SK-N-SH (cell line): ENCODE data around the gene KAT2A. TPM values are rescaled to one million over a fixed set of nuclear protein-coding genes. Genes with fewer than 3 reads are reported as not detected.

Experiments
- CTCF ChIA-PET: fragments of 300-600, 350-600 bp; formaldehyde crosslinking; extraction: SDS; loops from one replicate; lab custom pipeline; 2021; lab: Yijun Ruan, JAX
- POLR2A ChIA-PET: fragments of 350-600 bp; sonication (Branson Sonifier 250); formaldehyde crosslinking; extraction: SDS; loops from one replicate; lab custom pipeline; 2020; ENCODE audit warnings: antibody characterized with exemption, inconsistent platforms; lab: Yijun Ruan, JAX
- DNase-seq: peaks from one replicate; pipeline ENCODE4 v3.0.0; 2012
- H2AFZ ChIP-seq: fragments of 200-600 bp; sonication (generic); 2 replicates; pipeline ENCODE4 v1.8.1; 2016; ENCODE audit warnings: antibody characterized with exemption, mild to moderate bottlenecking, low read depth
- H3F3A ChIP-seq: fragments of 200-600 bp; sonication (generic); replicated peaks from 2 replicates; pipeline ENCODE3; 2016; ENCODE audit warnings: antibody characterized with exemption, mild to moderate bottlenecking; ENCODE audit not compliant: insufficient read depth
- H3K27ac ChIP-seq, 2 experiments: fragments of 200-500 bp in 1 of 2; fragments of 200-600 bp in 1 of 2; sonication (Bioruptor generic) in 1 of 2; sonication (generic), shearing (Covaris generic) in 1 of 2; 2 replicates each; pipeline versions ENCODE4 v1.5.1 to v1.6.1; 2014 to 2016; ENCODE audit warnings: low read depth in 2 of 2, inconsistent platforms in 1 of 2, low read length in 1 of 2, mild to moderate bottlenecking in 1 of 2, mixed read lengths in 1 of 2
- H3K27me3 ChIP-seq: fragments of 200-600 bp; sonication (generic), shearing (Covaris generic); 2 replicates; pipeline ENCODE4 v1.6.1; 2016; ENCODE audit warnings: mixed run types; ENCODE audit not compliant: insufficient read depth
- H3K36me3 ChIP-seq, 2 experiments: fragments of 200-500 bp in 1 of 2; fragments of 200-600 bp in 1 of 2; sonication (Bioruptor generic) in 1 of 2; sonication (generic) in 1 of 2; replicated peaks in 1 of 2; 2 replicates each; pipeline versions ENCODE3 to v1.5.1; 2014 to 2016; ENCODE audit warnings: low read length in 1 of 2, mild to moderate bottlenecking in 1 of 2; ENCODE audit not compliant: insufficient read depth in 2 of 2, control insufficient read depth in 1 of 2
- H3K4me1 ChIP-seq, 2 experiments: fragments of 200-500 bp in 1 of 2; fragments of 200-600 bp in 1 of 2; sonication (Bioruptor generic) in 1 of 2; sonication (generic), shearing (Covaris generic) in 1 of 2; 2 replicates each; pipeline versions ENCODE4 v1.5.1 to v1.6.1; 2014 to 2016; ENCODE audit warnings: low read depth in 1 of 2, low read length in 1 of 2, mixed run types in 1 of 2; ENCODE audit not compliant: insufficient read depth in 2 of 2, control insufficient read depth in 1 of 2
- H3K4me2 ChIP-seq: fragments of 200-600 bp; sonication (generic), shearing (Covaris generic); 2 replicates; pipeline ENCODE4 v1.6.1; 2017; ENCODE audit warnings: mixed run types
- H3K4me3 ChIP-seq, 2 experiments: fragments of 200-500 bp in 1 of 2; fragments of 200-600 bp in 1 of 2; sonication (Bioruptor generic) in 1 of 2; sonication (generic), shearing (Covaris generic) in 1 of 2; 2 replicates each; pipeline versions ENCODE4 v1.5.1 to v1.8.1; 2014 to 2016; ENCODE audit warnings: low read depth in 2 of 2, inconsistent platforms in 1 of 2, low read length in 1 of 2, mild to moderate bottlenecking in 1 of 2, mixed read lengths in 1 of 2, moderate library complexity in 1 of 2
- H3K79me2 ChIP-seq: fragments of 200-600 bp; sonication (generic); 2 replicates; pipeline ENCODE4 v1.8.1; 2017; ENCODE audit warnings: mild to moderate bottlenecking; ENCODE audit not compliant: insufficient read depth
- H3K9ac ChIP-seq: fragments of 200-600 bp; sonication (generic); 2 replicates; pipeline ENCODE4 v1.6.1; 2017; ENCODE audit warnings: mixed run types
- H3K9me2 ChIP-seq: fragments of 200-600 bp; sonication (generic); 2 replicates; pipeline ENCODE4 v1.6.1; 2017; ENCODE audit warnings: mixed run types
- H3K9me3 ChIP-seq: fragments of 200-600 bp; sonication (generic); 2 replicates; pipeline ENCODE4 v1.6.1; 2017; ENCODE audit warnings: mixed run types, mild to moderate bottlenecking, moderate library complexity
- H4K20me1 ChIP-seq: fragments of 200-600 bp; sonication (generic); 2 replicates; pipeline ENCODE4 v1.6.1; 2017; ENCODE audit warnings: mild to moderate bottlenecking, mixed run types; ENCODE audit not compliant: insufficient read depth
- EP300 ChIP-seq, 2 experiments: IDR thresholded peaks; 2 replicates each; pipeline versions ENCODE4 v1.4.0 to v1.6.1; 2012; ENCODE audit warnings: borderline replicate concordance in 1 of 2, low read depth in 1 of 2, low read length in 1 of 2
- EZH2phosphoT487 ChIP-seq: fragments of 200-600 bp; sonication (generic); IDR thresholded peaks from 2 replicates; pipeline ENCODE4 v1.6.1; 2017; ENCODE audit warnings: low read depth, mixed run types, mild to moderate bottlenecking, antibody characterized with exemption, moderate library complexity, borderline replicate concordance
- FOSL2 ChIP-seq: IDR thresholded peaks from 2 replicates; pipeline ENCODE4 v1.4.0; 2012; ENCODE audit warnings: low read depth, mild to moderate bottlenecking, moderate library complexity, borderline replicate concordance
- FOXJ3 ChIP-seq: sonication (generic); formaldehyde crosslinking; IDR thresholded peaks from 2 replicates; pipeline ENCODE4 v1.5.1; 2020; ENCODE audit warnings: mild to moderate bottlenecking, missing genetic modification reagents
- GATA2 ChIP-seq: sonication (generic); formaldehyde crosslinking; IDR thresholded peaks from 2 replicates; pipeline ENCODE4 v1.5.0; 2020; ENCODE audit warnings: mild to moderate bottlenecking, missing genetic modification reagents
- IRF3 ChIP-seq: fragments of 150-350 bp; IDR thresholded peaks from 2 replicates; pipeline ENCODE4 v1.6.1; 2016; ENCODE audit warnings: mild to moderate bottlenecking, low read depth, low read length
- MEF2A ChIP-seq: IDR thresholded peaks from 2 replicates; pipeline ENCODE4 v1.4.0; 2012; ENCODE audit warnings: low read depth, borderline replicate concordance
- NRF1 ChIP-seq: IDR thresholded peaks from 2 replicates; pipeline ENCODE4 v1.6.1; 2012; ENCODE audit warnings: low read depth, mild to moderate bottlenecking, low read length
- POLR2AphosphoS5 ChIP-seq: IDR thresholded peaks from 2 replicates; pipeline ENCODE4 v1.6.1; 2012; ENCODE audit warnings: low read depth, low read length
- REST ChIP-seq: IDR thresholded peaks from 2 replicates; pipeline ENCODE4 v1.6.1; 2012; ENCODE audit warnings: mild to moderate bottlenecking, low read depth, low read length, moderate library complexity
- RFX5 ChIP-seq: IDR thresholded peaks from 2 replicates; pipeline ENCODE4 v1.6.1; 2012; ENCODE audit warnings: mild to moderate bottlenecking, improper control_type of control experiment, low read length
- RXRA ChIP-seq: IDR thresholded peaks from 2 replicates; pipeline ENCODE4 v1.4.0; 2012; ENCODE audit warnings: low read depth, mild to moderate bottlenecking, borderline replicate concordance
- TCF12 ChIP-seq: IDR thresholded peaks from 2 replicates; pipeline ENCODE4 v1.4.0; 2012
- USF2 ChIP-seq: fragments of 150-350 bp; IDR thresholded peaks from 2 replicates; pipeline ENCODE4 v1.6.1; 2017; ENCODE audit warnings: antibody characterized with exemption, low read length, low read depth, borderline replicate concordance
- ZBTB33 ChIP-seq: IDR thresholded peaks from 2 replicates; pipeline ENCODE4 v1.4.0; 2012; ENCODE audit warnings: low read depth, borderline replicate concordance
- WGBS: methylation state at CpG from one replicate; pipeline ENCODE4 v1.1.6; 2017; ENCODE audit warnings: low lambda C conversion rate; 5-methylcytosine and 5-hydroxymethylcytosine counted together
- polyA plus RNA-seq, 3 experiments: library from polyadenylated mRNA; depleted of rRNA; stranded (reverse); fragments of >200 nt; gene quantifications; 2 replicates each; pipeline ENCODE4 v1.2.3, GENCODE V29; 2012

The KAT2A gene
- polyA plus RNA-seq, 1 of the 3 experiments (the other 2 are of a cell fraction) = 45.1 TPM

GRCh38 chr17:42113293-42114069 lies 7.7 kb downstream of the KAT2A start:
- no peaks in the 10 kb centered on the region for H4K20me1 ChIP-seq
- no peak overlapping the region for H2AFZ ChIP-seq
- H3K4me2 ChIP-seq = no peak overlapping the region
- H3K4me1 ChIP-seq = peaks cover 0 to 7% of the 10 kb centered on the region in 2 experiments; a peak in 1 of 4 replicates
- ChIA-PET POLR2A (interaction anchor here (1.0 kb wide), 1 partner anchor 96 kb away, joined by 3 read pairs; the partner anchor contains the start of gene DNAJC7), CTCF (interaction anchor here (0.8 to 29.9 kb wide), 10 partner anchors 12 to 154 kb away, joined by 3 to 496 read pairs (median 4); partner anchors contain the start of genes DNAJC7, NKIRAS2 and ZNF385C)
- H3K4me3 ChIP-seq = no peak overlapping the region
- no peaks in the 10 kb centered on the region for H3K27me3 ChIP-seq
- H3K9me2 ChIP-seq = no peaks in the 10 kb centered on the region
- H3K27ac ChIP-seq = no peak overlapping the region
- no peak for DNase-seq
- 90% methylated on average over 23 of the region's 28 CpGs for whole genome bisulfite sequencing
- H3K36me3 ChIP-seq = peaks cover 5 to 37% of the 10 kb centered on the region in 2 experiments
- H3K79me2 ChIP-seq = no peaks in the 10 kb centered on the region
- TF ChIP-seq EZH2phosphoT487 (no peak), POLR2AphosphoS5 (no peak), NRF1 (no peak), TCF12 (no peak), ZBTB33 (no peak), EP300 (IDR thresholded peaks at IDR 0.05; ENCODE audit: borderline replicate concordance in 1 of 2, low read depth in 1 of 2, low read length in 1 of 2) (no peak), RFX5 (no peak)
- H3F3A ChIP-seq = no peaks in the 10 kb centered on the region
- H3K9ac ChIP-seq = no peak overlapping the region
- H3K9me3 ChIP-seq = no peaks in the 10 kb centered on the region

- Histone ChIP-seq H3F3A (no peaks in the 10 kb centered on the region), H3K36me3 (peaks cover 5 to 30% of the 10 kb centered on the region in 2 experiments), H3K4me3 (no peak within 1 kb of the TSS), H3K9me3 (no peaks in the 10 kb centered on the region), H3K9me2 (no peaks in the 10 kb centered on the region), H3K4me1 (peaks cover 0 to 11% of the 10 kb centered on the region in 2 experiments; a peak in 1 of 4 replicates), H3K4me2 (no peak within 1 kb of the TSS), H3K9ac (no peak within 1 kb of the TSS), H2AFZ (no peak within 1 kb of the TSS), H4K20me1 (no peaks in the 10 kb centered on the region), H3K27ac (no peak within 1 kb of the TSS), H3K27me3 (no peaks in the 10 kb centered on the region), H3K79me2 (no peaks in the 10 kb centered on the region)
- DNase-seq = no peak
- POLR2A ChIA-PET = no interaction called here
- CTCF ChIA-PET = interaction anchor here (0.8 to 29.9 kb wide), 11 partner anchors 11 to 153 kb away, joined by 3 to 496 read pairs (median 5); partner anchors contain the start of genes DNAJC7, NKIRAS2 and ZNF385C
- 56% methylated on average over 4 of the region's 10 CpGs for WGBS
- TF ChIP-seq FOSL2 (no peak), MEF2A (no peak), FOXJ3 (CRISPR knock-in tag) (no peak), EZH2phosphoT487 (no peak), POLR2AphosphoS5 (no peak), USF2 (no peak), GATA2 (no peak), NRF1 (no peak), REST (no peak), RXRA (no peak), IRF3 (no peak)
Measured at GRCh38 chr17:42112552-42113176, 8.5 kb downstream of the KAT2A start, which contains the start of gene DHX58. Gene DHX58, minus strand, starts transcription at chr17:42112714. Its CDS starts 822 bp downstream, at chr17:42111892.
